Measurements from ENCODE around the gene SLC7A9. TPM values are rescaled to one million over a fixed set of nuclear protein-coding genes. Genes with fewer than 3 reads are reported as not detected.

The SLC7A9 gene
- polyA plus RNA-seq, 3 donors, result 0.13 TPM; not detected in 2

DNA sequence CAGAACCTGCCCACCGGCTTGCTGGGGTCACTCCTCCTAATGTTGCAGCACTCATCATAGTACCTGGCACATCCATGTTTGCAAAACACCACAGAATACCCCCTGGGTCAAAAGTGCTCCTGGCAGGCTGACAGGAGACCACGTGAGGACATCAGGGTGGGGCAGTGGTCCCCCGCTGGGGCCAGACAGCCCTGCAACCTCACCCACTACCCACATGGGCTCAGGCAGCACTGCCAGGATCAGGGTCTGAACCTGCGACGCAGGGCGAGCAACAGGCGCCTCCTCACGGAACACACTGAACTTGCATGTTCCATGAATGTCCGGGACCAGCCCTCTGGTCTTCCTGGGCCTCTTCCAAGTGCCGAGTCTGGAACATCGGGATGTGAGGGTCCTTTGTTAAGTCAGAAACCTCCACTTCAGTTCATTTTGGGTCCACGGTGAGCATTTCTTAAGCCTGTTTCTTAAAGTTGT, 1.4 kb upstream of the SLC7A9 start:
- no peaks in the 10 kb centered on the region for H3K36me3 ChIP-seq (replicated peaks in 1 of 2; ENCODE audit: control insufficient read depth in 1 of 2, insufficient read depth in 2 of 2, low read length in 2 of 2)
- H3K36me3 Mint-ChIP-seq, result no peaks in the 10 kb centered on the region
- no peaks in the 10 kb centered on the region for H3K27me3 ChIP-seq (ENCODE audit: control insufficient read depth in 2 of 2, insufficient read depth in 2 of 2, low read length in 2 of 2)
- no peaks in the 10 kb centered on the region for H3K4me1 ChIP-seq (ENCODE audit: control insufficient read depth in 1 of 2, insufficient read depth in 2 of 2, low read length in 2 of 2)
- H3K4me2 ChIP-seq (replicated peaks; ENCODE audit: extremely low read depth, low read length, poor library complexity, severe bottlenecking), result no peak overlapping the region
- DNase-seq, result no peak
- peaks cover 0 to 2% (median 0%) of the 10 kb centered on the region in 7 donors for H3K9me3 Mint-ChIP-seq
- no peak overlapping the region for H3K9ac ChIP-seq (ENCODE audit: insufficient read depth, low read length, poor library complexity, severe bottlenecking)
- no peak overlapping the region for H3K4me3 Mint-ChIP-seq
- H3K27ac ChIP-seq (ENCODE audit: low read depth in 1 of 2, low read length in 2 of 2), result no peak overlapping the region
- no peaks in the 10 kb centered on the region for H3K9me3 ChIP-seq (replicated peaks in 1 of 2; ENCODE audit: control insufficient read depth in 1 of 2, insufficient read depth in 1 of 2, low read length in 2 of 2)
- intact Hi-C loops (cut with micrococcal nuclease), result no loop called here
- no peak overlapping the region for H2AFZ ChIP-seq (ENCODE audit: insufficient read depth, low read depth, low read length, poor library complexity, severe bottlenecking)
- no peaks in the 10 kb centered on the region for H4K20me1 ChIP-seq (ENCODE audit: insufficient read depth, low read length)
- H3K79me2 ChIP-seq (ENCODE audit: insufficient read depth, low read length), result no peaks in the 10 kb centered on the region
- TF ChIP-seq, protein P1, sequence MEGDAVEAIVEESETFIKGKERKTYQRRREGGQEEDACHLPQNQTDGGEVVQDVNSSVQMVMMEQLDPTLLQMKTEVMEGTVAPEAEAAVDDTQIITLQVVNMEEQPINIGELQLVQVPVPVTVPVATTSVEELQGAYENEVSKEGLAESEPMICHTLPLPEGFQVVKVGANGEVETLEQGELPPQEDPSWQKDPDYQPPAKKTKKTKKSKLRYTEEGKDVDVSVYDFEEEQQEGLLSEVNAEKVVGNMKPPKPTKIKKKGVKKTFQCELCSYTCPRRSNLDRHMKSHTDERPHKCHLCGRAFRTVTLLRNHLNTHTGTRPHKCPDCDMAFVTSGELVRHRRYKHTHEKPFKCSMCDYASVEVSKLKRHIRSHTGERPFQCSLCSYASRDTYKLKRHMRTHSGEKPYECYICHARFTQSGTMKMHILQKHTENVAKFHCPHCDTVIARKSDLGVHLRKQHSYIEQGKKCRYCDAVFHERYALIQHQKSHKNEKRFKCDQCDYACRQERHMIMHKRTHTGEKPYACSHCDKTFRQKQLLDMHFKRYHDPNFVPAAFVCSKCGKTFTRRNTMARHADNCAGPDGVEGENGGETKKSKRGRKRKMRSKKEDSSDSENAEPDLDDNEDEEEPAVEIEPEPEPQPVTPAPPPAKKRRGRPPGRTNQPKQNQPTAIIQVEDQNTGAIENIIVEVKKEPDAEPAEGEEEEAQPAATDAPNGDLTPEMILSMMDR (IDR thresholded peaks at IDR 0.05), result no peak
- no peak overlapping the region for H3K4me3 ChIP-seq (replicated peaks in 1 of 3; ENCODE audit: low read depth in 2 of 3, low read length in 3 of 3)
- WGBS (ENCODE audit: insufficient coverage), result 92% methylated on average over 11 of the region's 12 CpGs
- no peaks in the 10 kb centered on the region for H3K4me1 Mint-ChIP-seq
- no peak overlapping the region for H3K27ac Mint-ChIP-seq
- H3K27me3 Mint-ChIP-seq (ENCODE audit: low read depth in 3 of 3), result peaks cover 2 to 3% (median 2%) of the 10 kb centered on the region in 3 donors

DNA sequence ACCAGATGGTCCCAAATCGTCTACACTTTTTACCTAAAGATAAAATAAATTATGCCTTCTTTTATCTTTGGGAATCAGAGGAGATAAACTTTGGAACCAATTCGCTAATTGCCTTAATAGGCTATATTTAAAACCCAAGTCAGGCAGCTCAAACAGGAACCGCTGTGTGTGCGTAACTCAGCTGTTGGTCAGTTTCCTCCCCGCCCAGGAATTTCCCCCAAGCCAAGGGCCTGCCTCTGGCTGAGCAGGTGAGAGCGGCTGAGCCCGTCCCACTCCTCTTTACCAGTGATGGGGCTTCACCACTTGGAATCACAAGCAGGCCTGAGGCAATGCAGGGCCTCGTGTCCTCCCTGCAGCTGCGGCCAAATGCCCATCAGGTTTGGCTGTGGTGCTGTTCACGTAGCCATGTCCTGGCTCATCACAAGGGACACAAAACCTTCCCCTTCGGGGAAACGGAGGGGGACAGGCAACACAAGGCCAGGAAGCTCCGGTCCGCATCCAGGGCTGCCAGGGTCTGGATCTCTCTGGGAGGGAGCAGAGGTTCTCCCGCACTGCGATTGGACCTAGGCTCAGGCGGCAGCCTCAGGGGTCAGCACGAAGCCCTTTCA, 503 bp upstream of the SLC7A9 start:
- no peak overlapping the region for H3K9ac ChIP-seq (ENCODE audit: insufficient read depth, low read length, poor library complexity, severe bottlenecking)

More for the DNA sequence above, 503 bp upstream of the SLC7A9 start:
- Mint-ChIP-seq H3K9me3 (peaks cover 0 to 2% (median 0%) of the 10 kb centered on the region in 7 donors), H3K27ac (no peak overlapping the region), H3K4me1 (no peaks in the 10 kb centered on the region), H3K27me3 (ENCODE audit: low read depth in 3 of 3) (peaks cover 2 to 3% (median 2%) of the 10 kb centered on the region in 3 donors), H3K4me3 (no peak overlapping the region), H3K36me3 (no peaks in the 10 kb centered on the region)
- TF ChIP-seq, protein P1 (IDR thresholded peaks at IDR 0.05), result no peak
- H3K79me2 ChIP-seq (ENCODE audit: insufficient read depth, low read length), result no peaks in the 10 kb centered on the region
- no peaks in the 10 kb centered on the region for H4K20me1 ChIP-seq (ENCODE audit: insufficient read depth, low read length)
- H3K27ac ChIP-seq (ENCODE audit: low read depth in 1 of 2, low read length in 2 of 2), result no peak overlapping the region
- no peaks in the 10 kb centered on the region for H3K27me3 ChIP-seq (ENCODE audit: control insufficient read depth in 2 of 2, insufficient read depth in 2 of 2, low read length in 2 of 2)
- no peaks in the 10 kb centered on the region for H3K36me3 ChIP-seq (replicated peaks in 1 of 2; ENCODE audit: control insufficient read depth in 1 of 2, insufficient read depth in 2 of 2, low read length in 2 of 2)
- WGBS (ENCODE audit: insufficient coverage), result 86% methylated on average over 16 of the region's 18 CpGs
- H3K4me1 ChIP-seq (ENCODE audit: control insufficient read depth in 1 of 2, insufficient read depth in 2 of 2, low read length in 2 of 2), result no peaks in the 10 kb centered on the region
- H3K4me2 ChIP-seq (replicated peaks; ENCODE audit: extremely low read depth, low read length, poor library complexity, severe bottlenecking), result no peak overlapping the region
- no peak for DNase-seq
- H3K4me3 ChIP-seq (replicated peaks in 1 of 3; ENCODE audit: low read depth in 2 of 3, low read length in 3 of 3), result no peak overlapping the region
- intact Hi-C loops (cut with micrococcal nuclease), result no loop called here
- no peaks in the 10 kb centered on the region for H3K9me3 ChIP-seq (replicated peaks in 1 of 2; ENCODE audit: control insufficient read depth in 1 of 2, insufficient read depth in 1 of 2, low read length in 2 of 2)
- no peak overlapping the region for H2AFZ ChIP-seq (ENCODE audit: insufficient read depth, low read depth, low read length, poor library complexity, severe bottlenecking)

Data from CD14-positive monocyte (primary cell).